Transverse colon (tissue), 4 donors: ENCODE measurements around the gene OLFM2. TPM values are rescaled to one million over a fixed set of nuclear protein-coding genes. Genes with fewer than 3 reads are reported as not detected.

Source experiments
- DNase-seq: peaks from one replicate; pipeline ENCODE4 v3.0.0-alpha.2; 2019
- H3K27ac ChIP-seq, 4 donors: fragments of 200-600 bp; sonication (generic); 2 replicates each; pipeline ENCODE4 v1.5.1; 2016 to 2018; ENCODE audit warnings: inconsistent platforms in 4 of 4
- H3K27me3 ChIP-seq: fragments of 200-600 bp; sonication (generic); 2 replicates; pipeline ENCODE4 v1.5.1; 2017; ENCODE audit warnings: inconsistent platforms
- H3K36me3 ChIP-seq, 4 donors: fragments of 200-600 bp; sonication (generic); 2 replicates each; pipeline ENCODE4 v1.5.1; 2017 to 2019; ENCODE audit warnings: inconsistent platforms in 4 of 4
- H3K4me1 ChIP-seq, 4 donors: fragments of 200-600 bp; sonication (generic); 2 replicates each; pipeline ENCODE4 v1.5.1; 2017 to 2020; ENCODE audit warnings: inconsistent platforms in 4 of 4
- H3K4me3 ChIP-seq, 4 donors: fragments of 200-600 bp; sonication (generic); 1 replicate in 1 of 4; 2 replicates in 3 of 4; pipeline versions ENCODE4 v1.5.1 to v1.6.1; 2017 to 2019; ENCODE audit warnings: inconsistent platforms in 4 of 4
- H3K9me3 ChIP-seq, 2 donors: fragments of 200-600 bp; sonication (generic); 2 replicates each; pipeline ENCODE4 v1.5.1; 2017 to 2019; ENCODE audit warnings: inconsistent platforms in 2 of 2
- CTCF ChIP-seq, 5 experiments: fragments of 200-600 bp in 3 of 5; fragments of 450-650 bp in 2 of 5; sonication (generic) in 3 of 5; IDR thresholded peaks; 1 replicate in 2 of 5; 2 replicates in 3 of 5; pipeline ENCODE4 v1.5.1; 2016 to 2017; ENCODE audit warnings: antibody characterized with exemption in 5 of 5, inconsistent platforms in 3 of 5, mild to moderate bottlenecking in 2 of 5, moderate library complexity in 1 of 5
- EP300 ChIP-seq: sonication (generic); formaldehyde crosslinking; IDR thresholded peaks from one replicate; pipeline ENCODE4 v1.6.1; 2017; ENCODE audit warnings: antibody characterized with exemption, low read depth
- POLR2A ChIP-seq: fragments of 450-650 bp; IDR thresholded peaks from one replicate; pipeline ENCODE4 v1.6.1; 2016; ENCODE audit warnings: antibody characterized with exemption, mild to moderate bottlenecking, moderate library complexity
- POLR2AphosphoS5 ChIP-seq, 3 donors: sonication (generic); formaldehyde crosslinking; IDR thresholded peaks; one replicate each; pipeline ENCODE4 v1.6.1; 2016; ENCODE audit warnings: antibody characterized with exemption in 3 of 3
- WGBS, 2 donors: methylation state at CpG; one replicate each; pipeline ENCODE4 v1.1.5; 2018; ENCODE audit warnings: low coverage in 1 of 2; 5-methylcytosine and 5-hydroxymethylcytosine counted together
- in situ Hi-C, 4 donors: fragments of 200-750 bp; cut with MboI; loops; one replicate each; pipeline versions ENCODE4 v1.15.0 to v1.15.1; 2017; ENCODE audit warnings: low sequenced_read_pairs in 3 of 4, low pct_ligation_motif_present in 1 of 4, low pct_unique_long_range_greater_than_20kb in 1 of 4
- intact Hi-C: fragments of 100-400 bp; cut with DNase I; formaldehyde crosslinking; loops from one replicate; pipeline ENCODE4 v1.15.1; 2023; ENCODE audit warnings: low total_unique reads
- total RNA-seq, 4 donors: library from RNA; depleted of rRNA; stranded (reverse); fragments of >200 nt; gene quantifications; one replicate each; pipeline ENCODE4 v1.1.0, GENCODE V29; 2016

Gene OLFM2
- total RNA-seq, 4 donors from 2014 or later, result 2.0 to 2.7 TPM; not detected in 2

DNA sequence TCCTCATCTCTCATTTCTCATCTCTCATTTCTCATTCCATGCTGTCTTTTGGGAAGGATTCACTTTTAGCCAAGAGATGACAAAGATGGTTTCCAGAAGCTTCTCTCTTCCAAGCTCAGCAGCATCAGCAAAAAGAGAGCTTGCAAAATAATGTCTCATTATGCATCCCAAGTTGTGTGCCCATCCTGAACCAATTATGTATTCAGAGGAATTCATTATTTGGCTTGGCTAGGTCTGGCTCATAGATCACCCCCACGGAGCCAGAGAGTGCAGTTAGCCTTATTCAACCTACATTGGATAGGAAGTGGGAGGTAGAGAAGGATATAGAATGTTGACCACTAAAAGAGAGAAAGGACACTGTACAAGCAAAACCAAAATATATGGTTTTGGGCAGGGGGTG lies 5.4 kb upstream of the OLFM2 start:
- peaks cover 11% of the 10 kb centered on the region for H3K27me3 ChIP-seq
- in situ Hi-C loops, result loop anchor here in 3 of 4 donors (25.0 kb wide), 1 partner anchor 446 kb away; the partner anchor contains the start of gene TYK2 (in 3 of the 3)
- H3K27ac ChIP-seq, result no peak overlapping the region
- H3K36me3 ChIP-seq, result no peaks in the 10 kb centered on the region
- intact Hi-C loops, result no loop called here
- H3K9me3 ChIP-seq, result peaks cover 0 to 6% of the 10 kb centered on the region in 2 donors
- peaks cover 0 to 19% (median 2%) of the 10 kb centered on the region in 4 donors for H3K4me1 ChIP-seq
- no peak overlapping the region for H3K4me3 ChIP-seq
- WGBS, 2 donors, result 43 to 56% methylated on average over 1 of the region's 1 CpG
- no peak for DNase-seq
- TF ChIP-seq EP300 (no peak), POLR2AphosphoS5 (IDR thresholded peaks at IDR 0.05) (no peak), CTCF (IDR thresholded peaks at IDR 0.05) (no peak), POLR2A (no peak)

GRCh38 chr19:9941231-9941630 lies 4.9 kb upstream of the OLFM2 start:
- intact Hi-C loops (no loop called here), in situ Hi-C loops (loop anchor here in 3 of 4 donors (25.0 kb wide), 1 partner anchor 446 kb away; the partner anchor contains the start of gene TYK2 (in 3 of the 3))
- no peak for TF ChIP-seq EP300
- TF ChIP-seq CTCF (IDR thresholded peaks at IDR 0.05), result no peak
- TF ChIP-seq POLR2AphosphoS5 (IDR thresholded peaks at IDR 0.05), result no peak
- TF ChIP-seq POLR2A, result no peak
- Histone ChIP-seq H3K9me3 (peaks cover 0 to 6% of the 10 kb centered on the region in 2 donors), H3K4me1 (peaks cover 0 to 22% (median 5%) of the 10 kb centered on the region in 4 donors), H3K27ac (no peak overlapping the region), H3K4me3 (no peak overlapping the region), H3K27me3 (peaks cover 15% of the 10 kb centered on the region), H3K36me3 (no peaks in the 10 kb centered on the region)
- WGBS, 2 donors, result 56% methylated on average over 1 of the region's 1 CpG; no CpG with 5 or more reads in 1 of the 2 donors
- no peak for DNase-seq

- in situ Hi-C loops, result loop anchor here in 3 of 4 donors (25.0 kb wide), 1 partner anchor 447 kb away; the partner anchor contains the start of gene TYK2 (in 3 of the 3)
These were observed 4.5 kb upstream of the OLFM2 start for GRCh38 chr19:9940778-9941177.

More at GRCh38 chr19:9940778-9941177, 4.5 kb upstream of the OLFM2 start:
- peaks cover 0 to 22% (median 9%) of the 10 kb centered on the region in 4 donors for H3K4me1 ChIP-seq
- H3K9me3 ChIP-seq, result peaks cover 0 to 6% of the 10 kb centered on the region in 2 donors
- H3K27ac ChIP-seq, result no peak overlapping the region
- DNase-seq, result no peak
- 50% methylated on average over 2 of the region's 2 CpGs; no CpG with 5 or more reads in 1 of the 2 donors for WGBS, 2 donors
- peaks cover 19% of the 10 kb centered on the region for H3K27me3 ChIP-seq
- intact Hi-C loops, result no loop called here
- no peak for TF ChIP-seq CTCF (IDR thresholded peaks at IDR 0.05)
- no peak for TF ChIP-seq POLR2AphosphoS5 (IDR thresholded peaks at IDR 0.05)
- TF ChIP-seq EP300, result no peak
- no peak for TF ChIP-seq POLR2A
- H3K4me3 ChIP-seq, result no peak overlapping the region
- no peaks in the 10 kb centered on the region for H3K36me3 ChIP-seq
